Suprapubic skin (tissue), 4 donors: Measurements from ENCODE around the gene CDKN1A. TPM values are rescaled to one million over a fixed set of nuclear protein-coding genes. Genes with fewer than 3 reads are reported as not detected.

ENCODE experiments used
- DNase-seq, 2 donors: peaks; one replicate each; pipeline ENCODE4 v3.0.0-alpha.2; 2019; ENCODE audit warnings: low spot score in 2 of 2
- H3K27ac ChIP-seq: fragments of 200-600 bp; sonication (generic); one replicate; pipeline ENCODE4 v1.5.1; 2019
- H3K27me3 ChIP-seq: fragments of 200-600 bp; sonication (generic); one replicate; pipeline ENCODE4 v1.5.1; 2019
- H3K36me3 ChIP-seq: fragments of 200-600 bp; sonication (generic); one replicate; pipeline ENCODE4 v1.5.1; 2019
- H3K4me1 ChIP-seq: fragments of 200-600 bp; sonication (generic); one replicate; pipeline ENCODE4 v1.5.1; 2019
- H3K4me3 ChIP-seq: fragments of 200-600 bp; sonication (generic); one replicate; pipeline ENCODE4 v1.5.1; 2019; ENCODE audit warnings: mild to moderate bottlenecking
- H3K9me3 ChIP-seq: fragments of 200-600 bp; sonication (generic); one replicate; pipeline ENCODE4 v1.5.1; 2019
- CTCF ChIP-seq, 2 donors: fragments of 200-600 bp in 1 of 2; fragments of 450-650 bp in 1 of 2; sonication (generic) in 1 of 2; IDR thresholded peaks; one replicate each; pipeline ENCODE4 v1.5.1; 2016 to 2019; ENCODE audit warnings: antibody characterized with exemption in 2 of 2, mild to moderate bottlenecking in 1 of 2, moderate library complexity in 1 of 2
- EP300 ChIP-seq: sonication (generic); formaldehyde crosslinking; IDR thresholded peaks from one replicate; pipeline ENCODE4 v1.6.1; 2017; ENCODE audit warnings: antibody characterized with exemption
- POLR2A ChIP-seq, 2 donors: fragments of 450-650 bp; IDR thresholded peaks; one replicate each; pipeline ENCODE4 v1.6.1; 2017; ENCODE audit warnings: antibody characterized with exemption in 2 of 2, mild to moderate bottlenecking in 2 of 2, moderate library complexity in 2 of 2
- POLR2AphosphoS5 ChIP-seq, 3 donors: sonication (generic); formaldehyde crosslinking; IDR thresholded peaks; one replicate each; pipeline ENCODE4 v1.6.1; 2017; ENCODE audit warnings: antibody characterized with exemption in 3 of 3
- WGBS: methylation state at CpG from one replicate; pipeline ENCODE4 v1.1.5; 2018; 5-methylcytosine and 5-hydroxymethylcytosine counted together
- total RNA-seq, 4 donors: library from RNA; depleted of rRNA; stranded (reverse); fragments of >200 nt; gene quantifications; one replicate each; pipeline ENCODE4 v1.1.0, GENCODE V29; 2016

Gene CDKN1A
- total RNA-seq, 4 donors from 2014 or later: 138 to 315 (median 207) TPM

- Histone ChIP-seq H3K9me3 (no peaks in the 10 kb centered on the region), H3K4me3 (no peak overlapping the region), H3K4me1 (no peaks in the 10 kb centered on the region), H3K36me3 (no peaks in the 10 kb centered on the region), H3K27ac (no peak overlapping the region), H3K27me3 (no peaks in the 10 kb centered on the region)
- peak in 1 of 2 donors; percentile 60 for DNase-seq
- TF ChIP-seq POLR2AphosphoS5 (IDR thresholded peaks at IDR 0.05): no peak
- TF ChIP-seq CTCF (IDR thresholded peaks at IDR 0.05): no peak
- TF ChIP-seq POLR2A (IDR thresholded peaks at IDR 0.05): no peak
- no peak for TF ChIP-seq EP300
- WGBS: 93% methylated on average over 5 of the region's 7 CpGs
These were observed 20.8 kb downstream of the CDKN1A start for GRCh38 chr6:36699348-36699747.

DNA sequence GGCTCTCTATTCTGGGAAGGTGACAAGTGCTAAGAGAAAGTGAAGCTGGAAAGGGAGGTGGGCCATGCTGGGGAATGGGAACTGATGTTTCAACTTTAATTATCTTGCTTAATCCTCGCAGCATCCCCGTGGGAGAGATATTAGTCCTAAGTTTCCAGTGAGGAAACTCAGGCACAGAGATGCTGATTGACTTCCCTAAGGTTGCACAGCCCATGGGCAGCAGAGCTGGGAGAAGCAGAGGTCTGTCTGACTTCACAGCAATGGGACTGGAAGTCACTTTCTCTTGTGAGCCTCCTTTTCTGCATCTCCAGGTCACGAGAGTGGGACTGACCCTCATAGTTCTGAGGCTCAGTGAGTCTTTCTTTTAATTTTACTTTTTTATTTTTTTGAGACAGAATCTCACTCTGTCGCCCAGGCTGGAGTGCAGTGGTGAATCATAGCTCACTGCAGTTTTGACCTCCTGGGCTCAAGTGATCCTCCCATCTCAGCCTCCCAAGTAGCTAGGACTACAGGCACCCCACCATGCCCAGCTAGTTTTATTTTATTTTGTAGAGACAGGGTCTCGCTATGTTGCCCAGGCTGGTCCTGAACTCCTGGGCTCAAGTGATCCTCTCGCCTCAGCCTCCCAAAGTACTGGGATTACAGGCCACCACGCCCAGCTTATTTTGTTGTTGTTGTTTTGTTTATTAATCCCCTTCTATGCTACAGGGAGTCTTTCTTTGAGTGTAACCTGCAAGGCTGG is 21.7 kb downstream of the CDKN1A start:
- no peaks in the 10 kb centered on the region for H3K4me1 ChIP-seq
- H3K36me3 ChIP-seq: no peaks in the 10 kb centered on the region
- H3K4me3 ChIP-seq: no peak overlapping the region
- no peaks in the 10 kb centered on the region for H3K27me3 ChIP-seq
- no peak for TF ChIP-seq CTCF (IDR thresholded peaks at IDR 0.05)
- no peak for TF ChIP-seq POLR2AphosphoS5 (IDR thresholded peaks at IDR 0.05)
- TF ChIP-seq EP300: no peak
- no peak for TF ChIP-seq POLR2A (IDR thresholded peaks at IDR 0.05)
- DNase-seq: peak in 1 of 2 donors; percentile 38
- 92% methylated on average over 7 of the region's 7 CpGs for WGBS
- no peak overlapping the region for H3K27ac ChIP-seq
- H3K9me3 ChIP-seq: no peaks in the 10 kb centered on the region

DNA sequence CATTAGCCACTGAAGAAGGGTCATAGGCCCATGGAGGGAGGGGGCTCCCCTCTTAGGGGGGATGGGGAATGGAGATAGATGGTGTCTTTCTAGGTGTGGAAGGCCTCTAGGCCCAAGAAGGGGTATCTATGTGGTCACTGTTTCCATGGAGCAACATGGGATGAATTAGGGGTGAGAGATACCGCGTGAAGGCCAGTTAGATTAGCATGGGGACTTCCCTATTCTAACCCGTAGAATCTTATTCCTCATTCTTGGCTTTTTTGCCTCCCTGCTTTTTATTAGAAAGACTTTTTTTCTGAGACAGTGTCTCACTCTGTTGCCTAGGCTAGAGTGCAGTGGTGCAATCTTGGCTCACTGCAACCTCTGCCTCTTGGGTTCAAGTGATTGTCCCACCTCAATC is 22.3 kb downstream of the CDKN1A start:
- Histone ChIP-seq H3K27ac (no peak overlapping the region), H3K4me1 (no peaks in the 10 kb centered on the region), H3K36me3 (no peaks in the 10 kb centered on the region), H3K27me3 (no peaks in the 10 kb centered on the region), H3K4me3 (no peak overlapping the region), H3K9me3 (no peaks in the 10 kb centered on the region)
- TF ChIP-seq POLR2AphosphoS5 (IDR thresholded peaks at IDR 0.05) (no peak), POLR2A (IDR thresholded peaks at IDR 0.05) (no peak), CTCF (IDR thresholded peaks at IDR 0.05) (no peak), EP300 (no peak)
- 91% methylated on average over 3 of the region's 3 CpGs for WGBS
- no peak for DNase-seq

GRCh38 chr6:36701401-36701991 is 23.0 kb downstream of the CDKN1A start:
- DNase-seq: peak; percentile 36 to 52
- Histone ChIP-seq H3K36me3 (no peaks in the 10 kb centered on the region), H3K4me3 (no peak overlapping the region), H3K4me1 (no peaks in the 10 kb centered on the region), H3K9me3 (no peaks in the 10 kb centered on the region), H3K27me3 (no peaks in the 10 kb centered on the region), H3K27ac (no peak overlapping the region)
- no peak for TF ChIP-seq EP300
- no peak for TF ChIP-seq POLR2A (IDR thresholded peaks at IDR 0.05)
- no peak for TF ChIP-seq POLR2AphosphoS5 (IDR thresholded peaks at IDR 0.05)
- WGBS: 67% methylated on average over 3 of the region's 3 CpGs

DNA sequence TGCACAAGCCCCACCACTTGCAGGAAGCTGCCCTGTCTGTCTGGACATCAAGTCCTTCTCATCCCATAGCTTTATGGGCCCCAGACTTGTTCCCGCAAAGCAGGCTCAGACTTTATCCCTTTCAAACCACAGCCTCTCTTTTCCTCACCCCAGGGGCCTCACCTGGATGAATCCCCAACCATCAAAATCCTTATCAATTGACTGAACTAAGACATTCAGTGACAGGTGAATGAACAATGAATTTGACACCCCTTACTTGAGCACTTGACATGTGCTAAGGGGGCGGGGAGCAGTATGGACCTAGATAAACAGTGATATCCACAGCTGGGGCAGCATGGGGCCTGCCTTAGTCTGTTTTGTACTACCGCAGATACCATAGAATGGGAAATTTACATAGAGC is 24.1 kb downstream of the CDKN1A start:
- Histone ChIP-seq H3K27me3 (no peaks in the 10 kb centered on the region), H3K36me3 (no peaks in the 10 kb centered on the region), H3K27ac (no peak overlapping the region), H3K4me3 (no peak overlapping the region), H3K9me3 (no peaks in the 10 kb centered on the region), H3K4me1 (no peaks in the 10 kb centered on the region)
- WGBS: 100% methylated on average over 3 of the region's 3 CpGs
- DNase-seq: peak in 1 of 2 donors; percentile 41
- TF ChIP-seq POLR2AphosphoS5 (IDR thresholded peaks at IDR 0.05): no peak
- TF ChIP-seq CTCF (IDR thresholded peaks at IDR 0.05): no peak
